GM13977 (cell line): ENCODE results near the gene EHD4.

ENCODE experiments used
- DNase-seq: peaks from one replicate; pipeline ENCODE4 v3.0.0; 2012; ENCODE audit warnings: low spot score
- in situ Hi-C: fragments of 300-500 bp; cut with MboI; formaldehyde crosslinking; loops from one replicate; pipeline ENCODE4 v1.12.0; 2022; ENCODE audit warnings: low sequenced_read_pairs, low pct_unique_long_range_greater_than_20kb, mixed read lengths, inconsistent platforms; ENCODE audit not compliant: unreplicated experiment
- TF ChIP-seq, protein P1 (sequence below): IDR thresholded peaks from 2 replicates; pipeline ENCODE4 v1.5.1; 2012; ENCODE audit warnings: mild to moderate bottlenecking, control low read depth; ENCODE audit not compliant: insufficient read depth; ENCODE audit errors: extremely low read depth, missing control alignments

The EHD4 gene

GRCh38 chr15:41894791-41895463 lies 77.4 kb downstream of the EHD4 start:
- TF ChIP-seq, protein P1, sequence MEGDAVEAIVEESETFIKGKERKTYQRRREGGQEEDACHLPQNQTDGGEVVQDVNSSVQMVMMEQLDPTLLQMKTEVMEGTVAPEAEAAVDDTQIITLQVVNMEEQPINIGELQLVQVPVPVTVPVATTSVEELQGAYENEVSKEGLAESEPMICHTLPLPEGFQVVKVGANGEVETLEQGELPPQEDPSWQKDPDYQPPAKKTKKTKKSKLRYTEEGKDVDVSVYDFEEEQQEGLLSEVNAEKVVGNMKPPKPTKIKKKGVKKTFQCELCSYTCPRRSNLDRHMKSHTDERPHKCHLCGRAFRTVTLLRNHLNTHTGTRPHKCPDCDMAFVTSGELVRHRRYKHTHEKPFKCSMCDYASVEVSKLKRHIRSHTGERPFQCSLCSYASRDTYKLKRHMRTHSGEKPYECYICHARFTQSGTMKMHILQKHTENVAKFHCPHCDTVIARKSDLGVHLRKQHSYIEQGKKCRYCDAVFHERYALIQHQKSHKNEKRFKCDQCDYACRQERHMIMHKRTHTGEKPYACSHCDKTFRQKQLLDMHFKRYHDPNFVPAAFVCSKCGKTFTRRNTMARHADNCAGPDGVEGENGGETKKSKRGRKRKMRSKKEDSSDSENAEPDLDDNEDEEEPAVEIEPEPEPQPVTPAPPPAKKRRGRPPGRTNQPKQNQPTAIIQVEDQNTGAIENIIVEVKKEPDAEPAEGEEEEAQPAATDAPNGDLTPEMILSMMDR: peak; percentile 20
- DNase-seq: peak; percentile 89

DNA sequence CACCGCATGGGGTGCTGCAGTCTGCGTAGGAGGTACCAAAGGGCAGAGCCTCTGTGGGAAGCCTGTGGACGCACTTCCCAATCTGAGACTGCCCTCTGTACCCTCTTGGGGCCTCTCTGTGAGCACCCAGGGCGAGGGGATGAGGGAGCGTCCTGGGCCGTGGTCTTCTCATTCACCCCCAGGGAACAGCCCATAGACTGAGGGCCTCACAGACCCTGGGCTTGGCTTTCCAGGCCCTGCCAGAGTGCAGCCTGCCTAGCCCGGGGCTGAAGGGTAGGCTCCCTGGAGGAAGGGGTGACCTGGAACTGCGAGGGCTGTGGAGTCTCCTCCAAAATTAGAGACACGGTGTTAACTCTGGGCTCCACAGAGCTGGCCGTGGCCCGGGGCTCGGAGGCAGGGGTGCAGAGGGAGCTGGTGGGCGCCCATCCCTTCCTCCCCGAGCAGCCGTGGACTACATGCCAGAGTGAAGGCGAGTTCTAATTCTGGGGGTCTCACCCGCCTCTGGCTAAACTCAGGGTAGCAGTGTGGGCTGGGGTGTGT lies 78.0 kb downstream of the EHD4 start:
- TF ChIP-seq, protein P1: no peak
- peak; percentile 44 for DNase-seq
- in situ Hi-C loops: no loop called here

More at GRCh38 chr15:41894791-41895463, 77.4 kb downstream of the EHD4 start:
- in situ Hi-C loops: no loop called here

DNA sequence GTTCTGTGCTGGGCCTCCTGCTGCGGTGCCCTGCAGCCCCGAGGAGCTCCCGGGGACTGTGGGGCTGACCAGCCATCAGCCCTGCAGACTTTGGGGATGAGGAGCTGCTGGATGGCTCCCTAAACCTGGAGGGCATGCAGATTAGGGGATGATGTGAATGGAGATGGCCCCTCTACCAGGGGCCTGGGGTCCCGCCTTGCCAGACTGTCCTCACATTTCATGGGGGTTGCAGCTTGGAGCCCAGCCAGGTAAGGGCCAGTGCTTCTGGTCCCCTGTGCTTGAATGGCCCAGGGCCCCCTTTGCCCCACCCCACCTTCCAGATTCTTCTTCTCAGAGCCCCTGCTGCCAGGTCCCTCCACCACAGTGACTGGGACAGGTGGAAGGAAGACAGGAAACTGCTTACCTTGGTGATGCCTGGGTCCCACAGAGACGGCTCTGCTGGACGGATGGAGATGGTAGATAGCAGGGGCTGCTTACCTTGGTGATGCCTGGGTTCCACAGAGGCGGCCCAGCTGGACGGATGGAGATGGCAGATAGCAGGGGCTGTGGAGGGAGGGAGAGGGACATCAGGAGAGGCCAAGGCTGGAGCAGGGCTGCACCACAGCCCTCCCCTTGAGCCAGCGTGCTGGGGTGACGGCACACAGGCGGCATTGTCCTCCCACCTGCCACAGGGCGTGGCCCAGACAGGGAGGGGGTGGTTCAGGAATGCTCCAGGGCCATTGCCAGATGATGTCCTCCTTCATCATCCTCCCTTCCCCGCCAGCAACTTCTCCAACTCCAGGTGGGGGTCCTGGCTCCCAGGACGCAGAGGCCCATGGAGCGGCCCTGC lies 78.7 kb downstream of the EHD4 start, which contains the start of gene SPTBN5:
Gene SPTBN5, minus strand, starts transcription at position 632 of the 829 bp plus-strand sequence. Its CDS starts 556 bp downstream, at position 76.
- in situ Hi-C loops: no loop called here
- TF ChIP-seq, protein P1: no peak
- peak; percentile 25 for DNase-seq

DNA sequence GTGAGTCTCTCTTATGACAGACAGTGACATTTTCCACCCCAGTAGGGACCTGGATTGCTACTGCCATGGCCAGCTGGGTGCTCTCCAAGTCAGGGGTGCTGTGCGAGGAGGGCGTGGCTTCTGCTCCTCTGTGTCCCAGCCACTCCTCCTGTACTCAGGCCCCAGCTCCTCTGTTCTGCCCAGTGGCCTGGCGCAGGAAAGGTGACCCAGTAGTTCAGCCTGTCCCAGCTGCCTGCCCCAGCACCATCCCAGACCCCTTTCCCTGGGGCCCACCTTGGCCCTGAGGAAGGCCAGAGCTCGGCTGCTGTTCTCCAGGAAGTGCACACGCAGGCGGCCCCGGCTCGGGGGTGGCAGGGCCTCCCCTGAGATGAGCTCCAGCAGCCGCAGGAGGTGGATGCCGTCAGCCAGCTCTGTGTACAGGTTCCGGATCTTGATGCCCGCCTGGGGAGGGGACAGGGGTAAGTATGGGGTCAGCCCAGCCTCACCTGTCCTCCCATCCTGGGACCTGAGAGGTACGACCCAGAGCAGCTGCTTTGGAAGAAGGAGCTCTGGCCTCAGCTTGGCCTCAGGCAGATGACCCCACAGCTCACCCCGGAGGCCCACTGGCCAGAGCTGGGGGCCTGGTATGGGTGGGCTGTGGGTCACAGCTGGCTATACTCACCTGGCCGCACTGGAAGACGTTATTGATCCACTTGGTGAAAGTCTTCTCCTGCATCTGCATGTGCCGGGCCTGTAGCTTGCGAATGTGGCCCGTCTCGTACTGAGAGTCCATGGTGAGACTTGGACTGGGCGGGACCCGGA lies 79.5 kb downstream of the EHD4 start:
- peak; percentile 31 for DNase-seq
- TF ChIP-seq, protein P1: no peak
- in situ Hi-C loops: no loop called here

DNA sequence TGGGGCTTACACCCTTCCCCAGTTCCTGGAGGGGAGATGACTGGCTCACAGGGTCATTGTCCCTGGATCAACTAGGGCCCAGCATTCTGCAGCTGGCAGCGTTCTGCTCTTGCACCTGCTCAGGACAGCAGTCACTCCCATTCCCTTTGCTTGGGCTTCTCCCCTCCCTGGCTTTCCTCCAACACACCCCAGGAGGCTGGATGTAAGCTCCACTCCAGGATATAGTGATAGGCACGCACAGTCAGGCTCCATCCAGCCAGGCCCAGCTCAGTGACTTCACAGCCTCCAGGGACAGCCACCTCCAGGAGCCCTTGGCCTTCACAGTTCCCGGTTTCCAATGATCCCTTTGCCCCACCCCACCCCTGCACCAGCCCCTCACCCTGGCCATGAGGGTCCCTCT lies 80.4 kb downstream of the EHD4 start:
- DNase-seq: no peak
- in situ Hi-C loops: no loop called here
- TF ChIP-seq, protein P1: no peak

DNA sequence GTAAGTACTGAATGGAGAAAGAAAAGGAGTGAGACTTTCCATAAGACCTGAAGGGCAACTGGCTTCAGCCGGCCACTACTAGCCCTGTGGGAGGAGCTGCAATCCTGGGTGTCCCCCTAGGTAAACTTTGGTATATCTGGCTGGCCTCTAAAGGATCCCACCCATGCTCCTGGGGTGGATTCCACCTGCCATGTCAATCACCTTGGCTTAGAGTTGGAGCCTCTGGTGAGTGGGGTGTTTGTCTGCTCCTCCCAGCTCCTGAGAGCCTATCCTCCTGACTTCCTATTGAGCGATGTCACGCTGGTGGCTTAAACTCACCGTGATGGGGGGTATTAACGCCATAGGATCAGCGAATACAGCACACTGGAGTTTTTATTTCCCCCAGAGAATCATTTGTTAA lies 81.1 kb downstream of the EHD4 start:
- no peak for DNase-seq
- TF ChIP-seq, protein P1: no peak
- in situ Hi-C loops: no loop called here
